ENCODE data around the gene RPL22L1.

DNA sequence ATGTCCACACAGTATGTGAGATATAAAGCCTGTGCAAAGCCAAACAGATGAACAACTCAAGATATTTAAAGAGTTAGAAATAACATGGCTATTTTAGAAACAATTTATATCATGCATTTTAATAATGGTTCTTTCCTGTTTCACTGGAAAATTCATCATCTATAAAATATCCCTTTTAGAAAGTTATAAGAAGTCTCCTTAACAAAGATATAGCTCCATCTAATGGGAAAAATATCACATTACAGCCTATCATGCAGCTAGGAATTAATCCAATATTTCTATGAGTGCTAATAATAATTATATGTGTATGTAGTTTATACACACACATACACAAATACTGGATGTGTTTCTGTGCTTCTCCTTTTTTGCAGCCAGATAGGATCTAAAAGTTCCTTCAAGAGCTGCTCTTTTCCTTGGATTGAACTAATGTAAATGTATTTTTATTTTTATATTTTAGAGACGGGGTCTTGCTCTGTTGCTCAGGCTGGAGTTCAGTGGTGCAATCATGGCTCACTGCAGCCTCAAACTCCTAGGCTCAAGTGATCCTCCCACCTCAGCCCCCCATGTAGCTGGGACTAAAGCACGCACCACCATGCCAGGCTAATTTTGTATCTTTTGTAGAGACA is 21.6 kb downstream of the RPL22L1 start:
- TF ChIP-seq, protein P1, sequence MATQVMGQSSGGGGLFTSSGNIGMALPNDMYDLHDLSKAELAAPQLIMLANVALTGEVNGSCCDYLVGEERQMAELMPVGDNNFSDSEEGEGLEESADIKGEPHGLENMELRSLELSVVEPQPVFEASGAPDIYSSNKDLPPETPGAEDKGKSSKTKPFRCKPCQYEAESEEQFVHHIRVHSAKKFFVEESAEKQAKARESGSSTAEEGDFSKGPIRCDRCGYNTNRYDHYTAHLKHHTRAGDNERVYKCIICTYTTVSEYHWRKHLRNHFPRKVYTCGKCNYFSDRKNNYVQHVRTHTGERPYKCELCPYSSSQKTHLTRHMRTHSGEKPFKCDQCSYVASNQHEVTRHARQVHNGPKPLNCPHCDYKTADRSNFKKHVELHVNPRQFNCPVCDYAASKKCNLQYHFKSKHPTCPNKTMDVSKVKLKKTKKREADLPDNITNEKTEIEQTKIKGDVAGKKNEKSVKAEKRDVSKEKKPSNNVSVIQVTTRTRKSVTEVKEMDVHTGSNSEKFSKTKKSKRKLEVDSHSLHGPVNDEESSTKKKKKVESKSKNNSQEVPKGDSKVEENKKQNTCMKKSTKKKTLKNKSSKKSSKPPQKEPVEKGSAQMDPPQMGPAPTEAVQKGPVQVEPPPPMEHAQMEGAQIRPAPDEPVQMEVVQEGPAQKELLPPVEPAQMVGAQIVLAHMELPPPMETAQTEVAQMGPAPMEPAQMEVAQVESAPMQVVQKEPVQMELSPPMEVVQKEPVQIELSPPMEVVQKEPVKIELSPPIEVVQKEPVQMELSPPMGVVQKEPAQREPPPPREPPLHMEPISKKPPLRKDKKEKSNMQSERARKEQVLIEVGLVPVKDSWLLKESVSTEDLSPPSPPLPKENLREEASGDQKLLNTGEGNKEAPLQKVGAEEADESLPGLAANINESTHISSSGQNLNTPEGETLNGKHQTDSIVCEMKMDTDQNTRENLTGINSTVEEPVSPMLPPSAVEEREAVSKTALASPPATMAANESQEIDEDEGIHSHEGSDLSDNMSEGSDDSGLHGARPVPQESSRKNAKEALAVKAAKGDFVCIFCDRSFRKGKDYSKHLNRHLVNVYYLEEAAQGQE (IDR thresholded peaks at IDR 0.05; ENCODE audit: unreplicated experiment), result no peak
- TF ChIP-seq, protein P2, sequence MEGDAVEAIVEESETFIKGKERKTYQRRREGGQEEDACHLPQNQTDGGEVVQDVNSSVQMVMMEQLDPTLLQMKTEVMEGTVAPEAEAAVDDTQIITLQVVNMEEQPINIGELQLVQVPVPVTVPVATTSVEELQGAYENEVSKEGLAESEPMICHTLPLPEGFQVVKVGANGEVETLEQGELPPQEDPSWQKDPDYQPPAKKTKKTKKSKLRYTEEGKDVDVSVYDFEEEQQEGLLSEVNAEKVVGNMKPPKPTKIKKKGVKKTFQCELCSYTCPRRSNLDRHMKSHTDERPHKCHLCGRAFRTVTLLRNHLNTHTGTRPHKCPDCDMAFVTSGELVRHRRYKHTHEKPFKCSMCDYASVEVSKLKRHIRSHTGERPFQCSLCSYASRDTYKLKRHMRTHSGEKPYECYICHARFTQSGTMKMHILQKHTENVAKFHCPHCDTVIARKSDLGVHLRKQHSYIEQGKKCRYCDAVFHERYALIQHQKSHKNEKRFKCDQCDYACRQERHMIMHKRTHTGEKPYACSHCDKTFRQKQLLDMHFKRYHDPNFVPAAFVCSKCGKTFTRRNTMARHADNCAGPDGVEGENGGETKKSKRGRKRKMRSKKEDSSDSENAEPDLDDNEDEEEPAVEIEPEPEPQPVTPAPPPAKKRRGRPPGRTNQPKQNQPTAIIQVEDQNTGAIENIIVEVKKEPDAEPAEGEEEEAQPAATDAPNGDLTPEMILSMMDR (conservative IDR thresholded peaks at IDR 0.05; ENCODE audit: low read depth in 2 of 2), result peak in 1 of 2 experiments; percentile 66; a peak in 3 of 4 replicates
- TF ChIP-seq POLR2AphosphoS5 (IDR thresholded peaks at IDR 0.05; ENCODE audit: low read depth) (no peak), EZH2 (IDR thresholded peaks at IDR 0.05; ENCODE audit: low read depth, unreplicated experiment) (no peak), EZH2phosphoT487 (IDR thresholded peaks at IDR 0.05; ENCODE audit: unreplicated experiment) (no peak), STAT1 (IDR thresholded peaks at IDR 0.05; ENCODE audit: unreplicated experiment) (no peak), NANOG (IDR thresholded peaks at IDR 0.05; ENCODE audit: borderline replicate concordance) (no peak), CREB1 (CRISPR knock-in tag; IDR thresholded peaks at IDR 0.05; ENCODE audit: low read depth) (no peak), JUNB (IDR thresholded peaks at IDR 0.05; ENCODE audit: unreplicated experiment) (no peak)
- TF ChIP-seq, protein P3, sequence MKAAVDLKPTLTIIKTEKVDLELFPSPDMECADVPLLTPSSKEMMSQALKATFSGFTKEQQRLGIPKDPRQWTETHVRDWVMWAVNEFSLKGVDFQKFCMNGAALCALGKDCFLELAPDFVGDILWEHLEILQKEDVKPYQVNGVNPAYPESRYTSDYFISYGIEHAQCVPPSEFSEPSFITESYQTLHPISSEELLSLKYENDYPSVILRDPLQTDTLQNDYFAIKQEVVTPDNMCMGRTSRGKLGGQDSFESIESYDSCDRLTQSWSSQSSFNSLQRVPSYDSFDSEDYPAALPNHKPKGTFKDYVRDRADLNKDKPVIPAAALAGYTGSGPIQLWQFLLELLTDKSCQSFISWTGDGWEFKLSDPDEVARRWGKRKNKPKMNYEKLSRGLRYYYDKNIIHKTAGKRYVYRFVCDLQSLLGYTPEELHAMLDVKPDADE (IDR thresholded peaks at IDR 0.05), result no peak

All from GM23338 (cell line).